Stimulated activated CD8-positive, alpha-beta memory T cell treated with anti-CD3 and anti-CD28 coated beads, Interleukin-4, amount 100 ng/mL, for 4 hours (primary cell): ENCODE measurements around the gene TUBD1.
"Not testable (repeated sequence)": the region's sequence is repeated elsewhere in the genome, so short reads cannot be mapped to it uniquely, and the experiment has no call there.

Experiments used
- DNase-seq, 2 donors: peaks; one replicate each; pipeline ENCODE4 v3.0.0-alpha.2; 2020; ENCODE audit warnings: low read depth in 2 of 2, low spot score in 1 of 2

Gene TUBD1

GRCh38 chr17:59876107-59876506 is 16.6 kb downstream of the TUBD1 start:
- no peak for DNase-seq

GRCh38 chr17:59874376-59874775 is 18.4 kb downstream of the TUBD1 start:
- no peak for DNase-seq

- not testable (repeated sequence) for DNase-seq
Measured at GRCh38 chr17:59873414-59873813, 19.3 kb downstream of the TUBD1 start.

- DNase-seq = no peak
Measured at GRCh38 chr17:59872351-59872750, 20.4 kb downstream of the TUBD1 start.

- DNase-seq = no peak
Measured at GRCh38 chr17:59870482-59870881, 22.3 kb downstream of the TUBD1 start.

- DNase-seq = no peak
Measured at GRCh38 chr17:59869941-59870218, 22.9 kb downstream of the TUBD1 start.

- DNase-seq = no peak
Measured at GRCh38 chr17:59863616-59864015, 29.1 kb downstream of the TUBD1 start.

GRCh38 chr17:59859444-59860025 is 33.2 kb downstream of the TUBD1 start:
- DNase-seq = no peak

- no peak for DNase-seq
Measured at GRCh38 chr17:59858932-59859331, 33.8 kb downstream of the TUBD1 start.

GRCh38 chr17:59858167-59858816 is 34.5 kb downstream of the TUBD1 start:
- no peak for DNase-seq

- DNase-seq = no peak
Measured at GRCh38 chr17:59856859-59857794, 35.6 kb downstream of the TUBD1 start.

- not testable (repeated sequence) for DNase-seq
Measured at GRCh38 chr17:59853919-59854729, 38.6 kb downstream of the TUBD1 start.

GRCh38 chr17:59853168-59853918 is 39.4 kb downstream of the TUBD1 start:
- no peak for DNase-seq

- DNase-seq = not testable (repeated sequence)
Measured at GRCh38 chr17:59852847-59853167, 39.9 kb downstream of the TUBD1 start.

GRCh38 chr17:59851439-59852375 is 41.0 kb downstream of the TUBD1 start:
- DNase-seq = no peak

- not testable (repeated sequence) for DNase-seq
Measured at GRCh38 chr17:59850311-59850710, 42.4 kb downstream of the TUBD1 start.

- no peak for DNase-seq
Measured at GRCh38 chr17:59848778-59849177, 44.0 kb downstream of the TUBD1 start.

- no peak for DNase-seq
Measured at GRCh38 chr17:59848385-59848668, 44.4 kb downstream of the TUBD1 start.

- no peak for DNase-seq
Measured at GRCh38 chr17:59846394-59847165, 46.2 kb downstream of the TUBD1 start.
